ENCODE data around the gene ATP9B.

GRCh38 chr18:79259218-79259617 is 190.0 kb downstream of the ATP9B start:
- no peak for TF ChIP-seq SP1 (IDR thresholded peaks at IDR 0.05)
- no peak for TF ChIP-seq CTCF (IDR thresholded peaks at IDR 0.05; ENCODE audit: low read depth, low read length, missing input control)
- TF ChIP-seq FOXA1 (IDR thresholded peaks at IDR 0.05): no peak
- TF ChIP-seq RAD21 (IDR thresholded peaks at IDR 0.05): no peak
- no peak for TF ChIP-seq TAF1 (conservative IDR thresholded peaks at IDR 0.05)
- no peak for TF ChIP-seq JUND (IDR thresholded peaks at IDR 0.05)
- no peak for TF ChIP-seq RXRA (IDR thresholded peaks at IDR 0.05)
- TF ChIP-seq GABPA (IDR thresholded peaks at IDR 0.05 in 1 of 2, conservative IDR thresholded peaks at IDR 0.05 in 1 of 2): no peak
- no peak for TF ChIP-seq ATF3 (IDR thresholded peaks at IDR 0.05)
- no peak for TF ChIP-seq EGR1 (IDR thresholded peaks at IDR 0.05; ENCODE audit: low read depth in 2 of 2)
- no peak for TF ChIP-seq MAX (IDR thresholded peaks at IDR 0.05)

All from liver (tissue), 3 donors.